Measurements from ENCODE around the gene SFXN2.
A peak's percentile ranks its signal among the peaks of the same experiment; 100 is the strongest.
"Not testable (repeated sequence)": the region's sequence is repeated elsewhere in the genome, so short reads cannot be mapped to it uniquely, and the experiment has no call there.

SFXN2 gene

GRCh38 chr10:102714621-102715455, at the start of gene SFXN2:
SFXN2 (plus strand) TSS chr10:102714636; CDS start chr10:102726637, 12,001 bp downstream.
- DNase-seq (ENCODE audit: low read depth), result no peak

GRCh38 chr10:102665904-102666509, 48.4 kb upstream of the SFXN2 start:
- DNase-seq (ENCODE audit: low read depth), result no peak

GRCh38 chr10:102667411-102667810, 47.0 kb upstream of the SFXN2 start:
- DNase-seq (ENCODE audit: low read depth), result not testable (repeated sequence)

GRCh38 chr10:102668326-102669107, 45.9 kb upstream of the SFXN2 start:
- no peak for DNase-seq (ENCODE audit: low read depth)

- peak; percentile 37 for DNase-seq (ENCODE audit: low read depth)
These were observed 45.0 kb upstream of the SFXN2 start for GRCh38 chr10:102669206-102670064.

- no peak for DNase-seq (ENCODE audit: low read depth)
These were observed 44.3 kb upstream of the SFXN2 start for GRCh38 chr10:102670065-102670670.

GRCh38 chr10:102670871-102671434, 43.5 kb upstream of the SFXN2 start:
- peak; percentile 78 for DNase-seq (ENCODE audit: low read depth)

GRCh38 chr10:102673236-102673818, 41.1 kb upstream of the SFXN2 start:
- DNase-seq (ENCODE audit: low read depth), result no peak

GRCh38 chr10:102673819-102674511, 40.5 kb upstream of the SFXN2 start:
- peak; percentile 88 for DNase-seq (ENCODE audit: low read depth)

- no peak for DNase-seq (ENCODE audit: low read depth)
These were observed 39.9 kb upstream of the SFXN2 start for GRCh38 chr10:102674566-102674965.

- DNase-seq (ENCODE audit: low read depth), result peak; percentile 71
These were observed 39.3 kb upstream of the SFXN2 start for GRCh38 chr10:102675011-102675665.

- DNase-seq (ENCODE audit: low read depth), result peak; percentile 98
These were observed 38.5 kb upstream of the SFXN2 start for GRCh38 chr10:102675666-102676533.

GRCh38 chr10:102676534-102677315, 37.7 kb upstream of the SFXN2 start:
- DNase-seq (ENCODE audit: low read depth), result no peak

- no peak for DNase-seq (ENCODE audit: low read depth)
These were observed 36.9 kb upstream of the SFXN2 start for GRCh38 chr10:102677331-102678067.

- DNase-seq (ENCODE audit: low read depth), result no peak
These were observed 36.4 kb upstream of the SFXN2 start for GRCh38 chr10:102678068-102678400.

GRCh38 chr10:102678842-102679289, 35.6 kb upstream of the SFXN2 start:
- peak; percentile 72 for DNase-seq (ENCODE audit: low read depth)

GRCh38 chr10:102679596-102679995, 34.8 kb upstream of the SFXN2 start:
- DNase-seq (ENCODE audit: low read depth), result no peak
